Effector CD8-positive, alpha-beta T cell (primary cell): ENCODE measurements around the gene SIX5.

Experiments
- DNase-seq: peaks from one replicate; lab custom pipeline; 2025; lab: John Stamatoyannopoulos, UW

SIX5 gene

DNA sequence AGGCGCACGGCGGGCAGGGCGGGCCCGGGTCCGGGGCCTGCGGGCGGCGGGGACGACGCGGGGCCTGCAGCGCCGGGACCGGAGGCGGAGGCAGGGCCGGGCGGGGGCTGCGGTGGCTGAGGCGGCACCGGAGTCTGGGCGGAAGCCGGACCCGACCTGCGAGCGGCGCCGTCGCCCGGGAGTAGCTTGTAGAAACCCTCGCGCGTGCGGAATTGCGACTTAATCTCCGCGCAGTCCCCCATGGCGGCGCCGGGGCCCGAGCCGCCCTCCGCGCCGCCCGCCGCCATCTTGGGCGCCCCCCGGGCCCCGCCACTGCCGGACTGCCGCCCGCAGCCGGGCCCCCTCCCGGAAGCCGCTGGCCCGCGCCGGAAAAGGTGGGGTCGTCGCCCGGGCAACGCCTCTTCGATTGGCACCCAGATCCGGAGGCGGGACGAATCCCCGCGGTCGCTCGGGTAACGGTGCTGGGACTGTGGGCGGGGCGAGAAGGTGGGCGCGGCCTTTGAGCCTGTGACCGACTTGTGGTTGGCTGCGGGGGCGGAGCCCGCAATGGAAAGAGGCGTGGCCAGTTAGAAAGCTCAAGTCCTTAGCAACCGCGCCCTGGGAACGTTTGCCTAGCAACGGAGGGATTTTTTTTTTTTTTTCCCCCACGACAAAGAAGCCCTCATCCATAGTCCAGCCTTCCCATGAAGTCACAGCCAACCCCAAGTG, 23.6 kb upstream of the SIX5 start, which contains the start of gene DMWD:
TSS of gene DMWD (minus strand) at position 376 of the 708 bp plus-strand sequence. CDS start at position 287, 89 bp downstream.
- DNase-seq: peak; percentile 98

DNA sequence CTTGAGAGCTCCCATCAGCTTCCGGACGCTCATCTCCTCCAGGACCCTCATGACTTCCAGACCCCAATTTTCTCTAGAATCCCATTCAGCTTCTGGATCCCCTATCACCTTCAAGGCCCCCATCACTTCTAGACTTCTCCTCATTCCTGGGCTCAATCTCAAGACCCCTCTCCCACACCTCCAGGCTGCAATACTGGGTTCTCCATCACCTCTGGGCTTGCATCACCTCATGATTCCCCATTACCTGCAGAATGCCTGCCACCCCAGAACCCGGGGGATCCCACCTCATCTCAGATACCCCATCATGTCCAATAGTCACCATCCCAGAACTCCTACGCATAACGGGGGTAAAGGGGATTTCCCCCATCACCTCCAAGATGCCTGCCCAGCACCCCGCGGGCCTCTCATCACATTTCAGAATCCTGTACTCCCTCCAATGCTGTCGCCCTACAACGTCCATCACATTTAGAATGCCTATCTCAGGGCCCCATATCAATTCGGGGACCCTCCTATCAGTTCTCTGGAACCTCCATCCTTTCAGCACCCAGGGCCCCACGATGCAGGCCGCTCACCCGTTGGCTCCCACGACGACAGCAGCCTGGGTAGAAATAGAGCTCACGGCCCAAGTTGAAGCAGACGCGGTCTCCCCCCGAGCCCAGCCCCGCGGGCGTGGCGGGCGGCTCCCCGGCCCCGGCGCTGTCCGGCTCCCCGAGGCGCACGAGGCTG, 22.9 kb upstream of the SIX5 start:
- DNase-seq: no peak

DNA sequence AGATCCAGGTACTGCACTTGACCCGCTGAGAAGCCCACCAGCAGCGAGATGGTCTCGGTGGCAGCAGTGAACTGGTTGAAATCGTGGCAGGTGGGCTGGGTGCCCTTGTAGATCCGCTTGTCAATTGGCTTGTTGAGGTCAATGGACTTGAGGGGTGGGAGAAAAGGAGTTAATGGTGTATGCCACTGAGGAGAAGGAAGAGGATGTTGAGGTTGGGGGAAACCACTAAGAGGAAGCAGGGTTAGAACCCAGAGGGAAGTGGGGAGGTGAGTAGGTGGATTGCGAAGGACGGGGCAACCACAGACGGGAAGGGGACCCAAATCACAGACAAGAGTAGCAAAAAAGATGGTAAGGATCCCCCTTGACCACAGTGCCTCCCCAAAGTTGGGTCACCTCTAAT, 21.9 kb upstream of the SIX5 start:
- DNase-seq: no peak

DNA sequence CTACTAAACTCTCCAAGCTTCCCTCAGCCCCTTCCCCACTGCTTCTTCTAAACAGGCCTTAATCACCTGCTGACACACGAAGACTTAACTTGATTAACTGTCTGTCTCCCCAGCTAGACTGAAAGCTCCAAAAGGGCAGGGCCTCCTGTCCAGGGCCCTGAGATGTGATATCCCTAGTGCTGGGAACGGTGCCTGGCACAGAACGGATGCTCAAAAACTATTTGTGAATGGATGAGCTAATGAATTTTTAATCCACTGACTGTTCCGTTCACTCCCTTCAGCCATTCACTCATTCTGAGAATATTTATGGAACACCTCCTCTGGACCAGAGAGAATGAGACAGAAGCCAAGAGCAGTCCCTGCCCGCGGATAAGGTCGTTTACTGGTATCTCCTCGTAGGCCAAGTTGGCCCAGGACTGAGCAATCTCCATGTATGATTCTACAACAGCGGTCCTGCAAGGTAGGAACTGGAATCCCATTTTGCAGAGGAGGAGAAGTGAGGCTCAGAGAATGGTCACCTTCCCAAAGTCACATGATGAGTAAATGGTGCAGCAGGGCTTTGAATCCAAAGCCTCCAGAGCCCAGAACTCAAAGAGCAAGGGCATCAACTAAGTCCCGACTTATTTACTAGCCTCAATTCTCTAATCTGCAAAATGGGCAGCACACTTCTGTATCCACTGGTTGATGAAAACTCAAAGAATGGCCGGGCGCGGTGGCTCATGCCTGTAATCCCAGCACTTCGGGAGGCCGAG, 20.2 kb upstream of the SIX5 start:
- DNase-seq: no peak

DNA sequence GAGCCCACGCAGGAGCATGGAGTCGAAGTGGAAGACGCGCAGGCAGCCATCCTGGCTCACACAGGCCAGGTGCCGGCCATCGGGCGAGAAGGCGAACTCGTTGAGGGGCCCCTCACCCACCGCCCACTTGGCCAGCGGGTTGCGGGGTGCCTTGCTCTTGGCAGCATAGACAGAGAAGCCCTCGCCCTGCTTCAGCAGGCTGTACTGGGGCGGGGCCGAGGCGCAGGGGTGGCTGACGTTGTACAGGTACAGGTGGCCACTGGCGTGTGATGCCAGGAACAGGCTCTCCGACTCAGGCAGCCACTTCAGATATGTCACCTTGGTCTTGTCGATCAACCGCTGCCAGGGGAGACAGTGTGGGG, 17.5 kb upstream of the SIX5 start:
- no peak for DNase-seq

DNA sequence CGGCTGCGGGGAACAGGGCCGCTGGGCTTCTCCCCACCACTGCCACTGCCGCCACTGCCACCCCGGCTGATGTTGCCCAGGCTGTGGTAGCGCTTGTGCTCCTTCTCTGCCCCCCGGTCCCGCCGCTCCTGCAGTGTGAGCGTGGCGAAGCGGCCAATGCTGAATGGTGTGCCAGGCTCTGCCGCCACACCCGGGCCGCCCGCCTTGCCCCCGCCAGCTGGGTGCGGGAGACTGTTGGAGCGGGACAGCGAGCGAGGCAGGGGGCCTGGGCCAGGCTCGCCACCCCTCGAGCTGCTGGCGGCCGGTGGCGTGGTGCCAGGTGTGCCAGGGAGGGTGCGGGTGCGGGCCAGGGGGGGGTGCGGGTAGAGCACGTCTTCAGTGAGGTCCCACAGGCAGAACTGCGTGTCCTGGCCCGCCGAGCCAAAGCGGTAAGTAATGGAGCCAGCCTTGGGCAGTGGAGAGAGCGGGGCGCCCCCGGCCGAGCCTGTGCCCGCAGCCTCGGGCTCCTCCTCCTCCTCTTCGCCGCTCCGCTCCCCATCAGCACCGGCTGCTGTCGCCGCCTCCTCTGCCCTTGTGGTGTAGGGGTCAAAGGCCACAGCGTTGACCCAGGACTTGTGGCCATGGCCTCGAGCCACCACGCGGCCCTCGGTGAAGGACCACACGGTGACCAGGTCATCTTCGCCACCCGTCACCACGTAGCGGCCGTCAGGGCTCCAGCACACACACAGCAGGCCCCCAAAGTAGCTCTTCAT, 16.9 kb upstream of the SIX5 start:
- DNase-seq: no peak

DNA sequence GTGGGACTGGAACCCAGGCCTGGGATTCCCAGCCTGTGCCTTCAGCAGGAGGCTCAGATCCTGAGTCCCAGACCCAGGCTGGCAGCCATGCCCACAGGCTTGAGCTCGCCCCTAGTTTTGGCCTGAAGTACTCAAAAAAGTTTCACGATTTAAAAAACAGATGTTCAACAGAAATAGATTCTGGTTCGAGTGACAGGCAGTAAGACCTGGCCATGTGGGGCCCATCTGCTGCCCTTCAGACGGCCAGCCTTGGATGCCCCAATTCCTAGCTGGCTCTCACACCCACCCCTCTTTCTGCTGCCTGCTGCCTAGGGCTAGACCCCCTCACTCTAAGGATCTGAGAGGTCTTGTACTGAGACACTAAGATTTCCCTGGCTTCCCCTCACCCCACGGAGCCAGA, 16.0 kb upstream of the SIX5 start:
- no peak for DNase-seq

DNA sequence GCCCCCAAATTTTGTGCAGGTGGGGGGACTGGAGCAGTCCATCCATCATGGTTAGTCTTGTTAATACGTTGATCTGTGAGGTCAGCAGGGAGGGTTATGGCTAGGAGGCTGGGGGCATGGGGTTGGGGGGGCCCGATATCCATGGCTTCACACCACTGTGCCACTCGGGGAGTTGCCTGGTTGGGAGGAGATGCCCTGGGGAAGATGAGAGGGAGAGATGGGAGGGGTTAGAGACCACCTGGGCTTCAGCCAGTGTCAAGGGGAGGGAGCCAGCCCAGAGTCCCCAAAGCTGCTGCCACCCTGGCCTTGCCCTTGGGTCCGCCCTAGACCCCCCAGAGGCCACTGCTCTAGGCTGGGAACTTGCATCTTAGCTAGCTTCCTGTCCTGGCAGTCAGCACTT, 15.0 kb upstream of the SIX5 start:
- DNase-seq: no peak

DNA sequence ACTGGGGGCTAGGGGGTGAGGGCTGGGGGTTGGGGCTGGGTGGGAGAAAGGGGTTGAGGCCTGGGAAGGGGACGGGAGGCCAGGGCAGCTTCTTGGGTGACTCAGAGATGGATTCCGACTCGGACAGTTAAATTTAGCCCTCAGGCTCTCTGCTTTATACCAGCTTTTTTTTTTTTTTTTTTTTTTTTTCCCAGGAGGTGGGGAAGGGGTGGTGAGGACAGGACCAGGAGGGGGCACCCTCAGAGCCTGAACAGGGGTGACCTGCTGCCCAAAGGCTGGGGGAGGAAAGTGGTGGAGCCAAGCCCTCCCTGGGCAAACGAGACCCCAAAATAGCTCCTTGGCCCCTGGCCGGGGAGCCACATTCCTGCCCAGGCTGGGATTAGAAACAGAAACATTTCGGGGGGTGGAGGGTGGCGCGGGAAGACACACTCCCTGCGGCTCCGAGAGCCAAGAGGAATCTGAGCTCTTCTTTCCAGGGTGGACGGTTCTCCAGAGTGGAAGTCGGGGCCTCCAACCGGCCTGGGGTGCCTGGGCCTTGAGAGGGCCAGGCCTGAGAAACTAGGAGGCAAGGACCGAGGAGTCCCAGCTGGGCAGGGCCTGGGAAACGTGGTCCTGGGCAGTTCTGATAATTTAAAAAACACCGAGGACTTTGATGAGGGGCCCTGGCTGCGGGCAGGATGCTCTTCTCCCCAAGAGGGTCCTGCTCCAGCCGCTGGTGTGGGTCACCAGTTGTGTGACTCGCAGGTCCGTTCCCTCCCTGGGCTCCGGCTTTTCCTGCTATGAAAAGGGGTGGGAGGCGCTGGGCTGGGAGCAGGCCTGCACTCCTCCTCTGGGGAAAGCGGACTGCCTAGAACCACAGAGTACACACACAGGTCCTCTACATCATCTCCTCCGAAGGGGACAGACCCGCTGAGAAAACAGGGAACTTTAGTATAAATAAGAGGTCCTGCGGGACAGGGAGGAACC, 14.1 kb upstream of the SIX5 start:
- DNase-seq: no peak

DNA sequence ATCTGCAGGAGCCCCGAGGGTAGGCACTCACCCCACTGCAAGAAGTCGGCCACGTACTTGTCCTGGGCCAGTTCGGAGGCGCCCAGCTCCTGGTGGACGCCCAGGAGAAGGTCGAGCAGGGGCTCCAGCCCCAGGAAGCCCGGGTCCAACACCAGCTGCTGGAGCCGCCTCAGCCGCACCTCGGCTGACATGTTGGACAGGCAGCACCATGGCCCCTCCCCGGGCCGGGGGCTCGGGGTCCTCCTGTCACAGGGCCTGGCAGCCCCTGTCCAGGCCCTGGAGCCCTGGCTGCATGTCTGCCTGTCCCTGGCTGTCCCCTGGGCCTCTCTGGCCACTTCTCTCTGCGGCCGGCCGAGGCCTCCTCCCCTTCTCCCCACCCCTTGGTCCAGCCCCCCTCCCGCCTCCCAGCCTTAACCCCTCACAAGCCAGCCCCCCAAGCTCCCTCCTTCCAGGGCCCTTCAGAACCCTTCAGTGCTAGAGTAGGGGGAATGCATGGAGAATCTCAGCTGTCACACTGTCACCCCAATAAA, 13.2 kb upstream of the SIX5 start, which contains the start of gene DMPK:
TSS of gene DMPK (minus strand) at position 329 of the 530 bp plus-strand sequence. CDS start at position 191, 138 bp downstream.
- no peak for DNase-seq

DNA sequence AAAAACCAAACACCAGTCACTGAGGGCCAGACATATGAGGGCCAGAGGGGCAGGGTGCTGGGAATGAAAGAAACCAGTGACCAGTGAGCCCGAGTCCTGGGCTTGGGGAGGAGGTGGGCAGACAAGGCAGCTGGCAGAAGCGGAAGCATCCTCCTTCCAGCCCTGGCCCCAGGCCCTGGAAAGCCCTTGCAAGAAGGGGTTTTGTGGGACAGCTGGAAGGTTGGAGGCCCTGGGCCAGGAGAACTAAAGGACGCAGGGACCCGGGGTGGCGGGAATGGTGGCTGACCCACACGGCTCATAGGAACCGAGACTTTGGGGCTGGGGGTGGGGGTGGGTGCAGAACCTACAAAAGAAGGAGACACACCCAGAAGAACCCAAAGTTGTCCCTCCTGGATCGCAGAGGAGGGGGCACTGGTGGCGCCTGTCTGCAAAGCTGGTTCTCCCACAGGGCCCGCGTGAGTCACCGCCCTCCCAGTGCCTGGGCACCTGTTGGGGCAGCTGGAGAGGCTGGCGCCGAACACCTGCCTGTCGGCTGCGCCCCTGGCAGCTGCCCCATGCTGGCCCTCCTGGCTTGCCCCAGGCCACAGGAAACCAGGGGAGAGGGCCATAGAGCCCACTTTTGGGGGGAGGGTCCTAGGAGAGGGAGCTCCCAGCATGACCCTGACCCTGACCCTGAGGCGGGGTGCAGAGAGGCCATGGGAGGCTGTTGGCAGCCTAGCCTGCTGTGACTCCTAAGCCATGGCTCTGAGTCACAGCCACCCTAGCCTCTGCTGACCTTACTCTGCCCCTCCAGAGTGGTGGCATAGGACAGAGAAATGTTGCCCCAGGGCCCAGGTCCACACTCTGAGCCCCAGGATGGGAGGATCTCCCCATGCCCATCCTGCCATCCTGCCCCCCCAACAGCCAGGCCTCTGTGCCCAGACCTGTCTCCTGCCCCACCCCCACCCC, 12.4 kb upstream of the SIX5 start:
- no peak for DNase-seq

DNA sequence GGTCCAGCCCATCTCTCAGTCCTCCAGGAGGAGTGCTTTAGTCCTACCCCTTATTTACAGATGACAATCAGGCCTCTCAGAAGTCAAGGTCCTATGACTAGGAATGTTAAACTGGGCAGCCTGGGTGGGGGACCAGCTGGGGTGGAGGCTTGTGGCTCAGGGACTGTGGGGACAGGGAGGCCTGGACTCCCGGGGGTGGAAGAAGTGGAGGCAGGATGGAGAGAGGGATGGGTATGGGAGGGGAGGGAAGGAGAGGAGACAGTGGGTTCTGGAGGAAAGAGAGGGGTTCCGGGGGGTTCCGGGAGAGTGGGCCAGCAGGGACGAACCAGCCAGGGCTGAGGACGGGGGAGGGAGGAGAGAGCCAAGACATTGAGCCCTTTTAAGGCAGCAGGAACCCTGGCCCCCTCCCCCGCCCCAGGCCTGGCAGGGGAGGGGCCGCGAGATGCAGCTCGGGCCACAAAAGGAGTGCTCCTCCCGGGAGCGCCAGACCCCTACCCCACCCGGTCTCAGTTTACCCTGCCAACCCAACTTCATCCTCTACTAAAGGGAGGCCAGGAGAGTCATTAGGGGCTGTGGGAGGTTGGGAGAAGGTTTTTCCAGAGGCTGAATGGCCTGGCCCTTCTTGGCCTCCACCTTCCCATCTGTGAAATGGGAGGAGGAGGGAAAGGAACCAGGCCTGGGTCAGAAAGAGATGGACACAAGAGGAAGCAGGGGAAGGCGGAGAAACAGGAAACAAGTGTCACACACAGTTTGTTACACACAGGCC, 11.6 kb upstream of the SIX5 start:
- DNase-seq: no peak

DNA sequence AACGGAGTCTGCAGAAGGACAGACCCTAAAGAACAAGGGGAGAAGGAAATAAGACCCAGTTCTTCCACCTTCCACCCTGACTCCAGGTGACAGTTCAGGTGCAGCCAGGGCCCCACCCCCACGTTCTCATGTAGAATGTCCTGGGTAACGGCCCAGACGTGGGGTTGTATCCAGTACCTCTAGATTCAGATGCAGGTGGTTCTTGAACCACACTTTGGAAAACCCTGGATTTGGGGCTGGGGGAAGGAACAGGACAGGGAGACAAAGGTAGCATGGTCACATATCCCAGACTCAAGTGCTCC, 11.0 kb upstream of the SIX5 start:
- no peak for DNase-seq

DNA sequence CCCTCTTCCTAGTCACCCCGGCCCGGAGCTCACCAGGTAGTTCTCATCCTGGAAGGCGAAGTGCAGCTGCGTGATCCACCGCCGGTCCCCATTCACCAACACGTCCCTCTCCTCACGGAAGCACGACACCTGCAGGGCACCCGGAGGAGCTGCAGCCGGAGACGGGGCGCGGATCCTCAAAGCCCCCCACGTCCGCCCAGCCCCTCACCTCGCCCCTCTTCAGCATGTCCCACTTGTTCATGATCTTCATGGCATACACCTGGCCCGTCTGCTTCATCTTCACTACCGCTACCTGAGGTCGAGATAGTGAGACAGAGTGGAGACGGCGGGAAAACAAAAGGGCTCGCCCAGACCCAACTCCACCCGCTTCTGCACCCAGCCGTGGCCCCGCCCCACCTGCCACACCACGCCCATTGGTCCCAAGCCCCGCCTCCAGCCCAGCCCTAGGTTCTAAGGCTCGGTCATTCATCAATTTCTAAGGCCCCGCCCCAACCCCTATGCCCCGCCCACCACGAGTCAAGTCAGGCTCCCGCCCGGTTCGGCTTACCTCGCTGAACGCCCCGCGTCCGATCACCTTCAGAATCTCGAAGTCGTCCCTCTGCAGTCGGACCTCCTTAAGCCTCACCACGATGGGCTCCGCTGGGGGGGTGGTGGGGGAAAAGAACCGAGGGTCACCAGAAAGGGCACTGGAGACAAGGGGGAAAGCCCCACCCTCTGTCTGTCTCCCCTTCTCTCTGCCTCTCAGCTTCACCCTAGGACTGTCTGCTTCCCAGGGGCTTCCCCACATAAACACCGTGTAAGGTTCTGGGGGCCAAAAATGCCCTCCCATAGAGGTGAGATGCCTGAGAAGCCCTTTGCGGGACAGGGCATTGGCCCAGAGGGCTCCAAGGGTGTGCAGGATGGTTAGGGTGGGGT, 10.4 kb upstream of the SIX5 start:
- DNase-seq: peak; percentile 76

DNA sequence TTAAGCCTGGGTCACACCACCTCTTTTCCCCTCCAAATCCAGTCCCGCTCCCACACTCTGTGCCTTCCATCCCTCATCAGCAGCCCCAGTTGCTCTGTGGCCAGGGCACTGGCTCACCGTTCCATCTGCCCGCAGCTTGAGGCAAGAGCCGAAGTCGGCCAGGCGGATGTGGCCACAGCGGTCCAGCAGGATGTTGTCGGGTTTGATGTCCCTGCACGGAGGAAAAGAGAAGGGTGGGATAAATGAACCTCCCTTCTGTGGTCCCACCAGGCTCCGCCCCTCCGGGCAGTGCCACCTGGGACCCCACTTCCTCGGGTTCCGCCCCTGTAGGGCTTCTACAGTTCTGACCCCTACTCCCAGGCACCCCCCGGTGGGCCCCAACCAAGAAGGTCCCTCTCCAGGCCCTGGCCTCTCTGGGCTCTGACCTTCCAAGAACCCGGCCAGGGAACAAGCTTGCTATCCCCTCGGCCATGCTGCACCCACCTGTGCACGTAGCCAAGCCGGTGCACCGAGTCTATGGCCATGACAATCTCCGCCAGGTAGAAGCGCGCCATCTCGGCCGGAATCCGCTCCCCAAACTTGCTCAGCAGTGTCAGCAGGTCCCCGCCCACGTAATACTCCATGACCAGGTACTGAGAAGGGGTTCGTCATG, 9.1 kb upstream of the SIX5 start:
- no peak for DNase-seq

DNA sequence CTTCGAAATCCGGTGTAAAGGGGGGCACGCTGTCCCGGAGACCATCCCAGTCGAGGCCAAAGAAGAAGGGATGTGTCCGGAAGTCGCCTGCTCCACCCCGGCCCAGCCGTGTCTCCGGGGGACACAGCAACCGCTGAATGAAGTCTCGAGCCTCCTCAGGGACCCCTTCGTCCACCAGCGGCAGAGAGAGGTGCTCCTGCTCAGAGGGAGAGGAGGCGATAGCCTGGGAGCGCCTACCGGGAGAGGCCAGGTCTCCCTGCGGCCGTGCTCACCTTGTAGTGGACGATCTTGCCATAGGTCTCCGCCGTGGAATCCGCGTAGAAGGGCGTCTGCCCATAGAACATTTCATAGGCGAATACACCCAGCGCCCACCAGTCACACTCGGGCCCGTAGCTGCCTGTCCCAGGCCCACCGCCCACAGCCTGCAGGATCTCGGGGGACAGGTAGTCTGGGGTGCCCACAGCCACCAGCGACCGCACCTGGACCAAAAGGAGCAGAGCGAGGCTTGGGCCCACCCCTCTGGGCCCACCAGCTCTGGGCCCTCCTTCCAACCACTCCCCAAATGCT, 8.4 kb upstream of the SIX5 start:
- DNase-seq: no peak

DNA sequence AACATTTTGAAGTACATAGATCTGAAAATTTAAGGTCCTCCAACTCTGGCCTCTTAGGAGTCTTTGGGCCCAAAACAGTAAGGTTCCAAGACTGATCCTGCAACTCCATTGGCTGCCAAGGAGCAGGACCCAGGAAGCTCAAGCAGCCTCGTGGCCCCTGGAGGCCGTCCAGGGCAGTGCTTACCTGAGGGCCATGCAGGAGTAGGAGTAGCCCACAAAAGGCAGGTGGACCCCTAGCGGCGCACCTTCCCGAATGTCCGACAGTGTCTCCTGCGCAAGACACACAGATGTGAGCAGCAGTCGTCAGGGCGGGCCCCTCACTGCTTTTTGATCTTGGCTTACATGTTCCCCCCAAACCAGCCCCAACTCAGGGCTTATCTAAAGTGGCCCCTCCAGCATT, 5.7 kb upstream of the SIX5 start:
- no peak for DNase-seq
